LHCN-M2 (cell line): ENCODE results near the gene NUDT6. TPM values are rescaled to one million over a fixed set of nuclear protein-coding genes. Genes with fewer than 3 reads are reported as not detected.
"Not testable (repeated sequence)": the region's sequence is repeated elsewhere in the genome, so short reads cannot be mapped to it uniquely, and the experiment has no call there.

ENCODE experiments used
- DNase-seq: peaks from one replicate; pipeline ENCODE4 v3.0.0-alpha.2; 2012; ENCODE audit warnings: low read depth
- polyA plus RNA-seq: library from polyadenylated mRNA; unstranded; fragments of >200 nt; gene quantifications from one replicate; pipeline ENCODE4 v1.2.1, GENCODE V29; 2012; ENCODE audit warnings: missing spikeins
- total RNA-seq: library from RNA; depleted of rRNA; stranded (reverse); fragments of >200 nt; gene quantifications from 2 replicates; pipeline ENCODE4 v1.2.3, GENCODE V29; 2014; rRNA removed

NUDT6 gene
- total RNA-seq = 11.3 and 14.1 TPM in 2 replicates
- polyA plus RNA-seq = 7.5 TPM

DNA sequence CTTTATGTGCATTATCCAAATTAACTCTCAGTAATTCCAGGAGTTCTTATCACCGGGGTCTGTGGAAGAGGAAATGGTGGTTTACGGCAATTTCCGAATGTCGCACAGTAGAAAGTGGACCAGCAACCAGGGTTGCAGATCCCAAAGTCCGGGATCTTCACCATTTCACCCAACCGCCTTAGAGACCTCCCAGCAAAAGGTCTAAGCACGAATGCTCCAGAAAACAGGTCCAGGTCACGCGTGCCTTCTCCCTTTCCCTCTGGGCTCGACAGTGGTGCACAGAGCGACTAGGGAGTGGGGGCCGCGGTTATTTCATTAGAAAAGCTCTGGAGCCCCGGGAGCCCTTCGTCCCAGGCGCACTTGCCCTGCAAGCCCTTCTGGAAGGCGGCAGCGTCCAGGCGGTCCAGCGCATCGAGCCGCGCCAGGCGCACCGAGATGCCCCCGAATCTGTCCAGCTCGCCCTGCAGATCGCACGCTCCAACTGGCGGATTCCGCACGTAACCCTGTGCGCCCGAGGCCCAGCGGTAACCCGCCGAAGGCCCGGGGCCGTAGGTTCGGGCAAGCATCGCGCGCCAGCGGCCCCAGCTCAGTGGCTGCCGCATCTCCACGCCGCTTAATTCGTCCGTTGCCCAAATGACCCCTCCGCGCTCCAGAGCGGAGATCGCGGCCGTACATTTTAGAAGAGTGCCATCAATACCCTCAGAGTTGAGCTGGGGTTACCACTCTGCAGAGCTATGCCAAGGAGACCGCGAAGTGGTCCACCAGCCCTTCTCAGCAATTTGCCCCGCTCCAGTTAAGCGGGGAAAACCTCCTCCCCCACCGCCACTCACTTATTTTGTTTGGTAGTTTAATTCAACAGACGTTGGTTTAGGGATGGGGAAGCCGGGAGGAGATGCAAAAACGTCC is at the start of gene NUDT6:
TSS of gene NUDT6 (minus strand) at position 627 of the 906 bp plus-strand sequence. CDS start at position 602, 25 bp downstream.
- peak; percentile 83 for DNase-seq

DNA sequence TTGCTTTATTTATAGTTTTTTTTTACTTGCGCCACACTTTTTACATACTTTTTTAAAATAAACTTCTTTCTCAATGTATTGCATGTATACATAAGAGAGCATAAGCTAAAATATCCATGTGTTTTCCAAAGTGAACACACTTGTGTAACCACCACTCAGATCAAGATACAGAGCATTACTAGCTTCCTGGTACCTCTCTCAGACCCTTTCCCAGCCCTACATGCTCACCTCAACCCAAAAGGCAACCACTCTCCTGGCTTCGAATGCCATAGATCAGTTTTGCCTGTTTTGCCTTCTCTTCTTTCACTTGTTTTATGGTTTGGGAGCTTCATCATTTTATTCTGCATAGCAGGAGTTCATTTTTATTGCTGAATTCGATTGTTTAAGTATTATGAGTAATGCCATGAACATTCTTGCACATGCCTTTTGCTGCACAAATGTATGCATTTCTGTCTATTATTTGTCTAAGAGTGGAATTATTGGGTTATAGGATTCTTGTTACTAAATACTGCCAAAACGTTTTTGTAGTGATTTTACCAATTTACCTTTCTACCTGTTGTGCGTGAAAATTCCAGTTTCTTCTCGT is 45.9 kb upstream of the NUDT6 start:
- DNase-seq = no peak

DNA sequence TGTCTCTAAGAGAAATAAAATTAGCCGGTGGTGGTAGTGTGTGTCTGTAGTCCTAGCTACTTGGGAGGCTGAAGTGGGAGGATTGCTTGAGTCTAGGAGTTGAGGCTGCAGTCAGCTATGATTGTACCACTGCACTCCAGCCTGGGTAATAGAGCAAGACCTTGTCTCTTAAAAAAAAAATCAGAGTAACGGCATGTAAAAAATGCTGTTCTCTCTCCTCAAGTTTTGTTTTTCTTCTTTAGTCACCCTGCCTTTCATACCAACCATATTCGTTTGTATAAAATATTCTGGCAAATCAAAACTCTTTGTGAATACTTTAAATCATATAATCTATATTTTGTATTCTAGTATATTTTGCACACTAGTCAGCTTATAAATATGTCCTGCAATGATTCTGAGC is 44.8 kb upstream of the NUDT6 start:
- DNase-seq = no peak

GRCh38 chr4:122966201-122966600 is 43.8 kb upstream of the NUDT6 start:
- no peak for DNase-seq

GRCh38 chr4:122963216-122963615 is 40.8 kb upstream of the NUDT6 start:
- DNase-seq = peak; percentile 26

GRCh38 chr4:122960611-122961000 is 38.2 kb upstream of the NUDT6 start:
- DNase-seq = peak; percentile 2

DNA sequence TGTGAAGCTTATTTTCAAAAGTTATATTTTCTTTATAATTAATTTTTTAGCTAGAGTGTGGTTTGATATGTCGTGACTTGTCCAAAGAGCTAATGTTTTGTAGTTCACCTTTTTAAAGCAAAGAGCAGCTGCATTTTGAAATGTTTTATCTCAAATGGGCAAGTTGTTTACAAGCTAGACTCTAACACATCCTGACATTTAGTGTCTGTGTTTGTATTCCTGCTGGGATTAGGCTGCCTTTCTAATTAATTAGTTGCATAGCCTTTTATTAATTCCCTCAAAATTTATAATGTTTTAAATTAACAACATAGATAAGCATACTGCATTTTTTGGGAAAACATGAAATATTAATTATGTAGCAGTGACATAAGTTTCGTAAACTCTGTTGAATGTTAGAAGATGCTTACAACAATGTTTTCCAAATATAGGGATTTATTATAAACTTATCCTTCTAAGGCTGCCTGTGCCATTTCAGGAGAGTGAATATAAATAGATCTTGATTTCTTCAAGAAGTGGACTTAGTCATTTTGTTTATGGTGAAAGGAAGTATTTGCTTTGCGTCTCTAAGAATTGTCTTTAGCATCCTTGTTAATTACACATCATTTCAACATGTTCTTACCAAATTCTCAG is 37.7 kb upstream of the NUDT6 start:
- DNase-seq = peak; percentile 1

- DNase-seq = no peak
Measured at GRCh38 chr4:122959441-122959840, 37.0 kb upstream of the NUDT6 start.

DNA sequence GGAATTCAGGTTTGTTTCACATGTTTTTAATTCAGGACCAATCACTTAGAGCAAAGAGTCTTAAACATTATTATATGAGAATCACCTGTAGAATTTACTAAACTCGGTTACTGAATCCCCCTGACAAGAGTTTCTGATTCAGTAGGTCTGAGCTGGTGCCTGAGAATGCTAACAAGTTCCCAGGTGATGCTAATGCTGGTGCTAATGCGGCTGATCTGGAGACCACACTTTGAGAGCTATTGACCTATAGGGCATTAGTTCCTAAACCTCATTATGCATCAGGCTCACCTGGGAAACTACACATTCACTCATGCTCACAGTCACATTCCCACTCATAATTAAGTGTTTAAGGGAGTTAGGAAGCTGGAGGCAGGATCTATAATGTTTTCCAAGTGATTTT is 36.1 kb upstream of the NUDT6 start:
- DNase-seq = no peak

DNA sequence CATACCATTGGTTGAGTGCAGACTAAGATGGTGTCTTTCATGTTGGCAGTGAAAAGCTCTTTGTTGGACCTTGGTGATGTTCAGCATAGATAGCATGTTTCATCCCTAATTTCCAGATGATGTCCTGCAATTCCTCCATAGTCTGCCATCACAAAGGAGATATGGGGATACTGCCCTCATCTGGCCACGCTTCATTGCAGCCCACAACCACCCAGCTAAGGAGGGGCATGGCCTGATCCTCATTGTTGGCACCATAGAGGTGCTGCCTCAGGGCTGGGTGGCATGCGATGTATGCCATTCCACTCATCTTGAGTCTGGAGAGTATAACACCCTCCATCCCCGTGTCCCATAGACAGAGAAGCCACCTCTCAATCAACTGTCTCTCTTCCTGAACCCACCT is 31.5 kb upstream of the NUDT6 start:
- no peak for DNase-seq

DNA sequence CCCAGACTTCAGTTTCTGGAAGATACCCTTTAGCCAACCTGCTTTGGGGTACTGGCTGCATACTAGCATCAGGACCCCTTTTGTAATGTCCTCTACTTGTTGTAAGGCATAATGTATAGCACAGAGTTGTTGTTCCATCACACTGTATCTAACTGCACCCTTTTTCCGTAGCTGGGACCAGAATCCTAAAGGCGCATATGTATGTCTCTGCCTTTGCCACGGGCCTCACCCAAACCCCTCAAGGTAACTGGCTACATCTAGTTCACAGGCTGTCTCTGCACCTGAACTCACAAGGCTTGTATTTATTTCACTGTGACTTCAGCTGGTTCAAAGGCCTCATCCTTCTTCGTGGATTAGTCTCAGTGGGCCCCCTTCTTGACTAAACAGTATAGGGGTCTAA is 29.6 kb upstream of the NUDT6 start:
- no peak for DNase-seq

DNA sequence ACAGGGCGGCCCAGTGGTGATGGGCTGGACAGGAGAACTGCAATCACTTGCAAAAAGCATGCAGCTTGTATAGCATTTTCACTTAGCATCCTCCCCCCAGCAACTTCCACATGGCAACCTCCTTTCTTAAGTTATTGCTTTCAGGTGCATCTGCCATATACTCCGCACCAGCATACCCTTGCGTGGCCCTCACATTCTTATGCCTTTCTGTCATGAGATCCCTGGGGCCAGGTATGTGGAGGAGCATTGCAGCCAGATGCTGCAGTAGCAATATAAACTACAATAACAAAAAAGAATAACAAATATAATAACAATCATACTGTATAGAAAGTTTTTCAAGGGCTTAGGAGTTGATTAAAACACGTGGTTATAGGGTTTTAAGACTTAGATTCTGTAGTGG is 26.3 kb upstream of the NUDT6 start:
- no peak for DNase-seq

DNA sequence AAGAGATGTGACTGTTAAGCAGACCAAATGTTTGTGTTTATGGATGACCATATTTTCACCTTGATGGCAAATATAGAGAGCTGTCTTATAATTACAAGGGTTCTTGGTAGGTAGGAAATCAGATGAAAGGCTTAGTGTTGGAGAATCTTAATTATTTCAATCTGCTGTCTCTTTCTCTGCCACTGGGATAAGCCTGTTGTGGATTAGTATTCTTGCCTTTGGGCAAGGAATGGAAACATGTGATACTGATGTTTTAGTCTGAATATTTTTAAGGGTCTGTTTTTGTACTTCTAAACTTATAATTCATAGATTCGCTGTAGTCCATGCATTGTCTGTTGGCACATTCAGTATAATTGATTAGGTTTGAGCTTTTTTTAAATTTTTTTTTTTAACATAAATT is 23.7 kb upstream of the NUDT6 start:
- no peak for DNase-seq

DNA sequence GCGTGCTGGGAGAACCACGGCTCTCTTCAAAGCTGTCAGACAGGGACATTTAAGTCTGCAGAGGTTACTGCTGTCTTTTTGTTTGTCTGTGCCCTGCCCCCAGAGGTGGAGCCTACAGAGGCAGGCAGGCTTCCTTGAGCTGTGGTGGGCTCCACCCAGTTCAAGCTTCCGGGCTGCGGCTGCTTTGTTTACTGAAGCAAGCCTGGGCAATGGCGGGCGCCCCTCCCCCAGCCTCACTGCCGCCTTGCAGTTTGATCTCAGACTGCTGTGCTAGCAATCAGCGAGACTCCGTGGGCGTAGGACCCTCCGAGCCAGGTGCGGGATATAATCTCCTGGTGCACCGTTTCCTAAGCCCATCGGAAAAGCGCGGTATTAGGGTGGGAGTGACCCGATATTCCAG is 22.7 kb upstream of the NUDT6 start:
- DNase-seq = not testable (repeated sequence)

DNA sequence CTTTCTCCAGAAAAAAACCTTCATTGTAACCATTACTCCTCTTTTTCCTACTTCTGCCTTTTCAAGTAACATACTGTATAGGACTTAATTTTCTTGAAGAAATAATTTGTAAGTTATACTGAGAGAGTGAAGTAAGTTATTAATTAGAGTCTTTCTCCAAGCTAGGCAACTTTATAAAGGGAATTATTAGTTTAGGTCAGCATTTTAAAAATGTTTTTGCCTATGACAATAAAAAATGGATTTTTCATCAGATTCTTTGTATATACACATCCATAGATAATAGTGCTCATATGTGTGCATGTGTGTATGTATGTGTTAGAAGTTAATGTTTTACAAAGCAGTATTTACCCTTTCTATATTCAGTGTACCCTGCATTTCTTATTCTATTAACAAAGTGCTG is 10.4 kb upstream of the NUDT6 start:
- DNase-seq = no peak

DNA sequence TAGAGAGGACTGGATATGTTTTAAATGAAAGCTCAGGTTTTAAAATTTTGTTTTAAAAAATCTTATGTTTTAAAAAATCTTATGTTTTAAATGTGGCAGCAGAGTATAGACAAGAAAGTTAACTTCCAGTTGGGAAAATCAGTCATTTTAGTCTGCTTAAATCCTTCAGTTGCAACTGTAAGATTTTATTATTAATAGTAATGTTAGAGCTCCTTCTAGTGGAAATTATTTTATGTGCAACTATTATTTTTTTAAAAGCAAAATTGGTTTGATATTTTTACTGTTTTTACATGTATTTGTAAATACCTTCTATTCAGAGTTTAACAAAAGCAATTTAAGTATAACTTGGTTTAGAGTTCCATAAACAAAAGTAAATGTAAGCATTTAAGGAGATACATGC is 8.5 kb upstream of the NUDT6 start:
- peak; percentile 26 for DNase-seq

- DNase-seq = no peak
Measured at GRCh38 chr4:122928930-122929329, 6.5 kb upstream of the NUDT6 start.

GRCh38 chr4:122922877-122923511 is 597 bp upstream of the NUDT6 start:
- peak; percentile 90 for DNase-seq

- DNase-seq = no peak
Measured at GRCh38 chr4:122921300-122921699, 1.1 kb downstream of the NUDT6 start.

DNA sequence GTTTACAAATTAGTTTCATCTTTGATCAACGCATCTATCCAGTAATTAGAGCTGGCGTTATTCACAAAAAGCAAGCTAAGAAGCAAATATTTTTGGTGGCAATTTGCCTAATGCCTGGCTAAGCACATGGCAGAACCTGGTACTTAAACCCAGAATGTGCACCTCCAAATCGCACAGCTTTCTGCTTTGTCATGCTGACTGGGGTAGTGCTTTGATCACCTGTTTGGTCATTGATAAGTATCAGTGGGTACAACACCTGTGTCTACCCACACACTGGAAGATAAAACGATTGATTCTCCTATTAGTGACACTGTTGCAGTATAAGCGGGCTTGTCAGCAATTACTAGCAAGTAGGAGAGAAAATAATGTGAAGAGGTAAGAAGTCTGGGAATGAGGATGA is 1.9 kb downstream of the NUDT6 start:
- DNase-seq = no peak

- peak; percentile 28 for DNase-seq
Measured at GRCh38 chr4:122917731-122918130, 4.7 kb downstream of the NUDT6 start.

DNA sequence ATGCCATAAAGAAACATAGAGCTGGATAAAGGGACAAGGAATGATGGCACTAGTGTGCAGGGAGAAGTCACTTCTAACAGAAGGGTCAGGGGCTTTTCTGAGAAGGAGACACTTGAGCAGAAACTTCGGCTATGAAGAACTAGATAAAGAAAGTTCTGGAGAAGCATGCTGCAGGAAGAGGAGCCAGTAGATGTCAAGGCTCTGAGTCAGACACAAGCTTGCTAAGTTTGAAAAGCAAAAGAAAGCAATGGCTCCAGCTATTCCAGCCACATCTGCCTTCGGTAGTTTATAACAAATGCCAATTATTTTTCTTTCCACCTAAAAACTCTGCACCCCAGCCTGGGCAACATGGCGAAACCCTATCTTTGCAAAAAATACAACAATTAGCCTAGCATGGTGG is 7.5 kb downstream of the NUDT6 start:
- peak; percentile 31 for DNase-seq
